Mucosa of stomach (tissue), 1 donor: ENCODE results near the gene DLG2.

ENCODE experiments used
- H3K27me3 ChIP-seq: one replicate; pipeline ENCODE4 v1.7.0; 2013; ENCODE audit warnings: mild to moderate bottlenecking, low read length; ENCODE audit not compliant: control insufficient read depth, insufficient read depth
- H3K36me3 ChIP-seq: one replicate; pipeline ENCODE4 v1.7.0; 2013; ENCODE audit warnings: low read length; ENCODE audit not compliant: control insufficient read depth, insufficient read depth
- H3K4me1 ChIP-seq: one replicate; pipeline ENCODE4 v1.7.0; 2013; ENCODE audit warnings: mild to moderate bottlenecking, low read length; ENCODE audit not compliant: control insufficient read depth, insufficient read depth
- H3K4me3 ChIP-seq: one replicate; pipeline ENCODE4 v1.7.0; 2013; ENCODE audit warnings: low read length
- H3K9ac ChIP-seq: one replicate; pipeline ENCODE4 v1.7.0; 2013; ENCODE audit warnings: mild to moderate bottlenecking, low read length, moderate library complexity
- H3K9me3 ChIP-seq: one replicate; pipeline ENCODE4 v1.7.0; 2013; ENCODE audit warnings: mild to moderate bottlenecking, low read length, moderate library complexity; ENCODE audit not compliant: control insufficient read depth
- donor health status: Pancreatic carcinoma.

Gene DLG2

GRCh38 chr11:85170184-85170583 is 457.0 kb downstream of the DLG2 start:
- Histone ChIP-seq H3K9ac (no peak overlapping the region), H3K36me3 (no peaks in the 10 kb centered on the region), H3K4me3 (no peak overlapping the region)

GRCh38 chr11:85167471-85167870 is 459.7 kb downstream of the DLG2 start:
- Histone ChIP-seq H3K27me3 (no peaks in the 10 kb centered on the region), H3K4me1 (no peaks in the 10 kb centered on the region), H3K9me3 (no peaks in the 10 kb centered on the region), H3K36me3 (no peaks in the 10 kb centered on the region), H3K9ac (no peak overlapping the region), H3K4me3 (no peak overlapping the region)

More at GRCh38 chr11:85170184-85170583, 457.0 kb downstream of the DLG2 start:
- Histone ChIP-seq H3K9me3 (no peaks in the 10 kb centered on the region), H3K27me3 (no peaks in the 10 kb centered on the region), H3K4me1 (no peaks in the 10 kb centered on the region)

GRCh38 chr11:85167038-85167437 is 460.1 kb downstream of the DLG2 start:
- H3K36me3 ChIP-seq = no peaks in the 10 kb centered on the region
- no peaks in the 10 kb centered on the region for H3K4me1 ChIP-seq
- H3K9ac ChIP-seq = no peak overlapping the region
- no peaks in the 10 kb centered on the region for H3K9me3 ChIP-seq
- H3K4me3 ChIP-seq = no peak overlapping the region
- H3K27me3 ChIP-seq = no peaks in the 10 kb centered on the region

GRCh38 chr11:85165819-85166218 is 461.3 kb downstream of the DLG2 start:
- H3K36me3 ChIP-seq = no peaks in the 10 kb centered on the region
- H3K9ac ChIP-seq = no peak overlapping the region
- no peaks in the 10 kb centered on the region for H3K4me1 ChIP-seq
- no peaks in the 10 kb centered on the region for H3K9me3 ChIP-seq
- H3K27me3 ChIP-seq = no peaks in the 10 kb centered on the region
- H3K4me3 ChIP-seq = no peak overlapping the region

- no peak overlapping the region for H3K9ac ChIP-seq
- H3K9me3 ChIP-seq = no peaks in the 10 kb centered on the region
- no peaks in the 10 kb centered on the region for H3K36me3 ChIP-seq
- H3K4me1 ChIP-seq = no peaks in the 10 kb centered on the region
- H3K27me3 ChIP-seq = no peaks in the 10 kb centered on the region
- no peak overlapping the region for H3K4me3 ChIP-seq
Observed at GRCh38 chr11:85164743-85165142, 462.4 kb downstream of the DLG2 start.

DNA sequence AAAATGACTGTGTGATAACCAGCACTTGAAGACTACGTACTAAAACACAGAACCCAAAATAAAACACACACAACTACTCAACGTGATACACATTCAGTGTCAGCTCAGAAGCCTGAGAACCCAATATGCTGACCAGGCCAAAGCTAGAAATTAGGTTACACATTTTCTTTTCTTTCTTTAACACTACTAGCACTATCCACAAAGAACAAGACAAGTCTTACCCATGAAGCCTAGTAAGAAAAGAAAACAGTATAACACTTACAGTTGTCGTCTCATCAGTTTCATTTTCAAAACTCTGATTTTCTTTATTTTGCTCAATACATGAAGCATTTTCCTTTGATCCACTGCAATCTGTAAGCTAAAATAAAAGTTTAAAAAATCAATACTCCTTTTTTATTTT is 472.9 kb downstream of the DLG2 start:
- H3K4me3 ChIP-seq = no peak overlapping the region

DNA sequence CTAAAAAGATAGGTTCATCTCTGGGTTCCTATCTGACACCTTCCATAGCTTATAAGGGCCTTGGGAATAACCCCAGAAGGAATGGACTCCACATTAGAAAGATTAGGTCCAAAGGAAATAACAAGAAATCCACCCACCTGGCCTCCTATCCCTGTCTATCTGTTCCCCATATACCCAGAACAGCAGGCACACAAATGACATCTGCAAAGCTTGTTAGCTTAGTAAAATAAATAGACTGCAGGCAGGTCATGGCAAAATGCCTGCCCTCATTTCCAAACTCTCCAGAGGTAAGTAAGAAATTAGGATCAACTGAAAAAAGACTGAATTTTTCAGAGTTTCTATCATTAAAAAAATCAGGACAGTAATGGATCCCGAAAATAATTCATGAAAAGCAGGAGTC is 489.5 kb downstream of the DLG2 start:
- Histone ChIP-seq H3K4me1 (no peaks in the 10 kb centered on the region), H3K27me3 (no peaks in the 10 kb centered on the region), H3K9me3 (no peaks in the 10 kb centered on the region), H3K9ac (no peak overlapping the region), H3K4me3 (no peak overlapping the region), H3K36me3 (no peaks in the 10 kb centered on the region)

More for the DNA sequence above, 472.9 kb downstream of the DLG2 start:
- H3K27me3 ChIP-seq = no peaks in the 10 kb centered on the region
- no peak overlapping the region for H3K9ac ChIP-seq
- no peaks in the 10 kb centered on the region for H3K9me3 ChIP-seq
- H3K4me1 ChIP-seq = no peaks in the 10 kb centered on the region
- H3K36me3 ChIP-seq = no peaks in the 10 kb centered on the region

- Histone ChIP-seq H3K9me3 (no peaks in the 10 kb centered on the region), H3K9ac (no peak overlapping the region), H3K36me3 (no peaks in the 10 kb centered on the region), H3K4me3 (no peak overlapping the region), H3K27me3 (no peaks in the 10 kb centered on the region), H3K4me1 (no peaks in the 10 kb centered on the region)
Observed at GRCh38 chr11:85133636-85134035, 493.5 kb downstream of the DLG2 start.

- no peak overlapping the region for H3K4me3 ChIP-seq
- no peaks in the 10 kb centered on the region for H3K4me1 ChIP-seq
- H3K9me3 ChIP-seq = no peaks in the 10 kb centered on the region
- H3K27me3 ChIP-seq = no peaks in the 10 kb centered on the region
- no peaks in the 10 kb centered on the region for H3K36me3 ChIP-seq
- H3K9ac ChIP-seq = no peak overlapping the region
Observed at GRCh38 chr11:85132851-85133585, 494.1 kb downstream of the DLG2 start.

DNA sequence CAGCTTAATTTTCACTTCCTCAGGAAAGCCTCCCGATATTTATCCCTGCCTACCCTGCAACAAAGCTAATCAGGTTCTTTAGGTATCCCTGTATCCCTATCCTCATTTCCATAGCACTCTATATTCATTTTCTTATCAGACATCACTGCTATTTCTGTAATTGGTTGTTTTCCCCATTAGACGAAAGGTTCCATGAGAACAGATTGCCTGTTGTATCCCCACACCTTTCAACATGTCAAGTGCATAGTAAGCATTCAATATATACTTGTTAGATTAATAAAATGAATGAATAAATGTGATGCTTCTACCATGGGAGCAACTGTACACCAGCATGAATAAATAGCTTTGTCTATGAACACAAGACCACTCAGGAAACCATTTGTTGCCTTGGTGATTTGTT is 499.8 kb downstream of the DLG2 start:
- Histone ChIP-seq H3K4me3 (no peak overlapping the region), H3K4me1 (no peaks in the 10 kb centered on the region), H3K9ac (no peak overlapping the region), H3K27me3 (no peaks in the 10 kb centered on the region), H3K9me3 (no peaks in the 10 kb centered on the region), H3K36me3 (no peaks in the 10 kb centered on the region)

GRCh38 chr11:85123752-85124231 is 503.4 kb downstream of the DLG2 start:
- Histone ChIP-seq H3K4me3 (no peak overlapping the region), H3K4me1 (no peaks in the 10 kb centered on the region), H3K9ac (no peak overlapping the region), H3K9me3 (no peaks in the 10 kb centered on the region), H3K36me3 (no peaks in the 10 kb centered on the region), H3K27me3 (no peaks in the 10 kb centered on the region)

DNA sequence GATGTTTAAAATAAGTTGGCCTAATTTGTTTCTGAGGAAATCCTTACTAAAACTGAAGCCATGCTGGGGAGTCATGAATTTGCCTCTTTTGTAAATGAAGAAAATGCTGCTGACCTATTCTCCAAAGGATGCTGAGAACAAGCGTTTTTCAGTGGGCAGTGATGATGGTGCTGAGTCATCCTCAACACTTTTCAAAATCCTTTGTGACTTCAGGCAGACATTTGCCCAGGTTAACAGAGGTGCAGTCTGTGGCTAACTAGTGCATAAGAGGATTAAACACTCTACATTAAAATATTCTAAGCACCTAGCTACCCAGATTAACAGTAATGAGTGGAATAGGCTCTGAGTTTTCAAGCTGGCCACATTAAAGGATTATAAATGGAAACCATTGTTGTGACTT is 509.0 kb downstream of the DLG2 start:
- H3K36me3 ChIP-seq = no peaks in the 10 kb centered on the region
- no peak overlapping the region for H3K9ac ChIP-seq
- H3K4me3 ChIP-seq = no peak overlapping the region
- H3K9me3 ChIP-seq = no peaks in the 10 kb centered on the region
- no peaks in the 10 kb centered on the region for H3K4me1 ChIP-seq
- no peaks in the 10 kb centered on the region for H3K27me3 ChIP-seq

DNA sequence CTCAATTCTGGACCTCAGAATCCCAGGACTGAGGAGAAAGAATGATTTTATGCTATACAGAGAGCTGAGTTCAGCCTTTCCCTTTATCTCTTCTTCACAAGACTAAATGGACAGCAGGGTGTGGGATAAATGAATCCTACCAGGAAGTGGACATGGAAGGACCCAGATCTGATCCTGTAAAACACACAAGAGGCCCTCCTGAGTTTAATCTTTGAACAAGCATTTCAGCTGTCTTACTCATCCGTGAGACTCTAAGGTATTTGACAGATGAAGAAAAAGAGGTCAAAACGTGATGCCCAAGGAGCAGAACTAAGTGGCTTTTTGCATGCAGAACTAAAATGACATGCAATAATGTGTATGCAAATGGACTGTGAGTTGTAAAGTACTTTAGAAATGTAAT is 511.3 kb downstream of the DLG2 start:
- H3K4me3 ChIP-seq = no peak overlapping the region
- no peak overlapping the region for H3K9ac ChIP-seq
- H3K4me1 ChIP-seq = no peaks in the 10 kb centered on the region
- no peaks in the 10 kb centered on the region for H3K27me3 ChIP-seq
- no peaks in the 10 kb centered on the region for H3K9me3 ChIP-seq
- H3K36me3 ChIP-seq = no peaks in the 10 kb centered on the region
